ENCODE measurements around the gene DCDC2.
A peak's percentile ranks its signal among the peaks of the same experiment; 100 is the strongest.

DCDC2 gene

GRCh38 chr6:24139639-24140038, 218.2 kb downstream of the DCDC2 start:
- no peak for DNase-seq

DNA sequence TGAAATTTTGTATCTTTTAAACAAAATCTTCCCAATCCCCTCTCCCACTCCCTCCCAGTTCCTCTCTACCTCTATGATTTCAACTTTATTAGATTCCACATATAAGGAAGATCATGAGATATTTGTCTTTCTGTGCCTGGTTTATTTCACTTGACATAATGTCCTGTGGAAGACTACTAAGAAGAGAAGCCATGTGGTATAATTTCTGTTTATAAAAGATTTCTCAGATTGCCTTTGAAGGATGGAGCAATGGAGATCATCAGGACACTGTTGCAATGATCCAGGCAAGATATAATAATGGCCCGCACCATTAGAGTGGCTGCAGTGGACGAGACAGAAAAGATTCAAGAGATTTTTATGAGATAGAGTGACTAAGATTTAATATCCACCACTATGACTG, 218.8 kb downstream of the DCDC2 start:
- DNase-seq = no peak

DNA sequence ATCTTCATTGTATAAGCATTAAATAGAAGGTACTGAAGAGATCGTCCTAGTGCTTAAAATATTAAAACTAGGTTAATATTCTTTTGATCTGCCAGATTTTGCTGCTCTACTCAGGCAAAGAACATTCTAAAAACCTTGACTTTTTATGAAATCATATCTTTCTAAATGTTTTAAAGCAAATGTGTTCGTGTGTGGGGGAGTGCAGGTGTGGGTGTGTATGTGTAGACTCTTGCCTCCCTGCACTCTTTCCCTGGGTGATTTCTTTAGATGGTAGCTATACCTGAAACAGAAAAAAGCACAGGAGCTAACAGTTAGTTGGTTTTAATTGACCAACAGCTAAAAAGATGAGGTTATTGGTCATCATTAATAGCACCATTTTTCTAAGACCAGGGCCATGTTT, 226.1 kb downstream of the DCDC2 start:
- no peak for DNase-seq

- no peak for DNase-seq
Observed at GRCh38 chr6:24127316-24127715, 230.5 kb downstream of the DCDC2 start.

DNA sequence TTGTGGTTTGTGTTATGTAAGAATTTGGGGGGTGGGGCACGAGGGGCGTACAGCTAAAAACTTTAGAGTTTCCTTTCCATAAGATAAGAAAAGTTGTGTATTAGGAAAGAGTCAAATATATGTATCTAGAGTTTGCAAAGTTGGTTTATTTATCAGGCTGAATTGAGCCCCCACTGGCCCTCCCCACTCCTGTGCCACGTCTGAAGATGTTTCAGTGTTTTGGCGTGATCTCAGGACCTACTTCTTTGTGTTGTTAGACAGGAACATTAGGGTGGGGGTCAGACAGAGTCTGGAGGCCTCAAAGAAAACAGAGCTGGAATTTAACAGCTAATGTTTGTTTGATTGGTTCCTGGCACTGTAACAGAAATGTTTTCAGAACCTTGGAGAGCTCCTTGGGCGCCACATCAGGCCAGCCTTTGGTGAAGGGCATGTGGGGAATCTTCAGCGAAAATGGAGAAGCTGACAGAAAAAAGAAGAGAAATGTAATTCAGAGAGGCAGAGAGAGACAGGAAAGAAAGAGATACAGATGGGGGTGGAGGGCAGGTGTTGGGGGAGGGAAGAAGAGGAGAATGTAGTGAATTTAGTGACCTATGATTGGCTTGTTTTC, 231.2 kb downstream of the DCDC2 start:
- DNase-seq = peak; percentile 67

- no peak for DNase-seq
Observed at GRCh38 chr6:24125980-24126379, 231.9 kb downstream of the DCDC2 start, which contains the start of gene NRSN1. Gene NRSN1 (plus strand): TSS chr6:24126215. CDS start chr6:24134328, 8,113 bp downstream.

DNA sequence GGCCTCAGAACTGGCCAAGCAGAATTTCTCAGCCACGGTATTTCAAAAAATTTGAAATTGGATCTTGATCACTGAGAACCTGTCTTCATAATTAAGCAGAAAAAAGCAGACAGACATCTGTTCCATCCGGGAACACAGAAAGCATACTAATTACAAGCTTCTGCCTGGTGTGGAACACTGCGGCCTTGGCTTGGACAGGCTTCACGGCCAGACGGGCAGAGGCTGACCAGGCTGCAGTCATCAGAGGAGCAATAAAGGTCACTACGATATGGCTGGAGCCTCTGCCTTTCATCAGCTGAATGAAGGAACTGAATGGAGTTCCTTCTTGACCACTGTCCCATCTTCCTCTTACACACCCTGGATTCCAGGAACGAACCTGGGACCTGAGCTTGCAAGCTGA, 235.7 kb downstream of the DCDC2 start:
- DNase-seq = no peak
